GM12801 (cell line): ENCODE data around the gene WDR48.

Experiments used
- CTCF ChIP-seq: IDR thresholded peaks from one replicate; pipeline ENCODE4 v1.5.1; 2011; ENCODE audit warnings: control low read depth; ENCODE audit not compliant: insufficient read length; ENCODE audit errors: extremely low read depth

The WDR48 gene

GRCh38 chr3:39086144-39086543 is 34.3 kb downstream of the WDR48 start:
- TF ChIP-seq CTCF: no peak

GRCh38 chr3:39088456-39088855 is 36.6 kb downstream of the WDR48 start:
- TF ChIP-seq CTCF: no peak

- TF ChIP-seq CTCF: no peak
Observed at GRCh38 chr3:39088889-39089288, 37.1 kb downstream of the WDR48 start.

GRCh38 chr3:39090922-39091321 is 39.1 kb downstream of the WDR48 start:
- no peak for TF ChIP-seq CTCF

GRCh38 chr3:39094851-39095677 is 43.2 kb downstream of the WDR48 start:
- TF ChIP-seq CTCF: no peak

GRCh38 chr3:39095778-39096177 is 44.0 kb downstream of the WDR48 start:
- TF ChIP-seq CTCF: no peak

- TF ChIP-seq CTCF: no peak
Observed at GRCh38 chr3:39096775-39097174, 45.0 kb downstream of the WDR48 start.
